MM.1S (cell line): ENCODE results near the gene DTX1.

ENCODE experiments used
- EZH2 ChIP-seq: fragments of 300-600 bp; sonication (generic); optimal IDR thresholded peaks from 2 replicates; pipeline ENCODE3; 2017; ENCODE audit warnings: low read depth, mild to moderate bottlenecking, antibody characterized with exemption, low read length, mixed read lengths
- TF ChIP-seq, protein P1 (sequence below): fragments of 300-600 bp; sonication (generic); IDR thresholded peaks from 2 replicates; pipeline ENCODE4 v1.5.1; 2016; ENCODE audit warnings: antibody characterized with exemption, low read length, mixed read lengths

DNA sequence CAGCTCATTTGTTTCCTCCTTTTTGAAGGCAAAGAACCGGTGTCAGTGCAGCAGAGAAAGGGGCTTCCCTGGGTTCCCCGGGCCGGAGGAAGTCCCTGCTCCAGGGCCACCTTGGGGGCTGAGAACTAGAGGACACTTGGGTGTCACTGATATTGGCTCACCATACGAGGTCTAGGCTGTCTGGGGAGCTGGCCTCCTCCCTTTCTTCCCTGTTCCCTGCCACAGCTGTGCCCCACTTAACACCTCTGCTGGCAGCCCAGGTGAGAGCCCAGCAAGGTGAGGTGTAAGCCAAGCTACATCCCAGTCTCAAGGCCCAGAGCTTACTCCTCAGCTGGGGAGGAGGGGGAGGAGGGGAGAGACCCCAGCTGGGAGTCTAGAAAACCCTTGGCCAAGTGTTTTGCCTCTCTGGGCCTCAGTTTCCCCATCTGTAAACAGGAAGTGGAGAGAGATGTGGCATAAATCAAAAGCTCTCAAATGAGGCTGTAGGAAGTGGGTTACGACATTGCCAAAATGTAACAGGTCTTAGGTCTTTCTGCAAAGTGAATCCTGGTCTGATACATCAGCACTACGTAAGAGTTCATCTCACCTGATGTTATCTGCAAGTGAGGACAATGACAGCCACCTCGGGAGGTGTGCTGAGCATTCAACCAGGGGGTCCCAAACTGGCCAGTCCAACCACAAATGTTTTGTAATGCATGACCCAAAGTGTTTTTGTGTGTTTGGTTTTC is 53.5 kb downstream of the DTX1 start:
- TF ChIP-seq, protein P1, sequence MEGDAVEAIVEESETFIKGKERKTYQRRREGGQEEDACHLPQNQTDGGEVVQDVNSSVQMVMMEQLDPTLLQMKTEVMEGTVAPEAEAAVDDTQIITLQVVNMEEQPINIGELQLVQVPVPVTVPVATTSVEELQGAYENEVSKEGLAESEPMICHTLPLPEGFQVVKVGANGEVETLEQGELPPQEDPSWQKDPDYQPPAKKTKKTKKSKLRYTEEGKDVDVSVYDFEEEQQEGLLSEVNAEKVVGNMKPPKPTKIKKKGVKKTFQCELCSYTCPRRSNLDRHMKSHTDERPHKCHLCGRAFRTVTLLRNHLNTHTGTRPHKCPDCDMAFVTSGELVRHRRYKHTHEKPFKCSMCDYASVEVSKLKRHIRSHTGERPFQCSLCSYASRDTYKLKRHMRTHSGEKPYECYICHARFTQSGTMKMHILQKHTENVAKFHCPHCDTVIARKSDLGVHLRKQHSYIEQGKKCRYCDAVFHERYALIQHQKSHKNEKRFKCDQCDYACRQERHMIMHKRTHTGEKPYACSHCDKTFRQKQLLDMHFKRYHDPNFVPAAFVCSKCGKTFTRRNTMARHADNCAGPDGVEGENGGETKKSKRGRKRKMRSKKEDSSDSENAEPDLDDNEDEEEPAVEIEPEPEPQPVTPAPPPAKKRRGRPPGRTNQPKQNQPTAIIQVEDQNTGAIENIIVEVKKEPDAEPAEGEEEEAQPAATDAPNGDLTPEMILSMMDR = no peak
- no peak for TF ChIP-seq EZH2
